ENCODE results near the gene TNIP3.

GRCh38 chr4:121185960-121186359, 21.8 kb upstream of the TNIP3 start:
- TF ChIP-seq CTCF (IDR thresholded peaks at IDR 0.05; ENCODE audit: insufficient read depth, low read depth, low read length) (no peak), EZH2 (IDR thresholded peaks at IDR 0.05; ENCODE audit: insufficient read depth, low read length) (no peak)
